Measurements from ENCODE around the gene SRSF7. TPM values are rescaled to one million over a fixed set of nuclear protein-coding genes. Genes with fewer than 3 reads are reported as not detected.

Gene SRSF7
- total and polyA plus RNA-seq, 4 donors: 95.1 to 155 (median 130) TPM

- H3K4me3 ChIP-seq: no peak overlapping the region
- TF ChIP-seq, protein P1, sequence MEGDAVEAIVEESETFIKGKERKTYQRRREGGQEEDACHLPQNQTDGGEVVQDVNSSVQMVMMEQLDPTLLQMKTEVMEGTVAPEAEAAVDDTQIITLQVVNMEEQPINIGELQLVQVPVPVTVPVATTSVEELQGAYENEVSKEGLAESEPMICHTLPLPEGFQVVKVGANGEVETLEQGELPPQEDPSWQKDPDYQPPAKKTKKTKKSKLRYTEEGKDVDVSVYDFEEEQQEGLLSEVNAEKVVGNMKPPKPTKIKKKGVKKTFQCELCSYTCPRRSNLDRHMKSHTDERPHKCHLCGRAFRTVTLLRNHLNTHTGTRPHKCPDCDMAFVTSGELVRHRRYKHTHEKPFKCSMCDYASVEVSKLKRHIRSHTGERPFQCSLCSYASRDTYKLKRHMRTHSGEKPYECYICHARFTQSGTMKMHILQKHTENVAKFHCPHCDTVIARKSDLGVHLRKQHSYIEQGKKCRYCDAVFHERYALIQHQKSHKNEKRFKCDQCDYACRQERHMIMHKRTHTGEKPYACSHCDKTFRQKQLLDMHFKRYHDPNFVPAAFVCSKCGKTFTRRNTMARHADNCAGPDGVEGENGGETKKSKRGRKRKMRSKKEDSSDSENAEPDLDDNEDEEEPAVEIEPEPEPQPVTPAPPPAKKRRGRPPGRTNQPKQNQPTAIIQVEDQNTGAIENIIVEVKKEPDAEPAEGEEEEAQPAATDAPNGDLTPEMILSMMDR (IDR thresholded peaks at IDR 0.05; ENCODE audit: control extremely low read depth, extremely low read depth): no peak
- no peak overlapping the region for H3K27ac ChIP-seq (ENCODE audit: low read depth in 1 of 2, low read length in 1 of 2)
- DNase-seq (no peak), ATAC-seq (ENCODE audit: insufficient read depth, low FRiP score) (no peak)
- H3K9me3 ChIP-seq (ENCODE audit: control insufficient read depth in 4 of 4, insufficient read depth in 3 of 4, low read length in 3 of 4): no peaks in the 10 kb centered on the region
- H3K36me3 ChIP-seq (ENCODE audit: control insufficient read depth in 4 of 4, insufficient read depth in 4 of 4, low read length in 4 of 4): no peaks in the 10 kb centered on the region
- WGBS, 2 donors: 44 to 70% methylated on average over 1 of the region's 1 CpG
- H3K27me3 ChIP-seq (ENCODE audit: control insufficient read depth in 3 of 3, insufficient read depth in 3 of 3, low read length in 2 of 3): no peaks in the 10 kb centered on the region
- no peaks in the 10 kb centered on the region for H3K4me1 ChIP-seq (ENCODE audit: control insufficient read depth in 5 of 5, insufficient read depth in 5 of 5, low read length in 5 of 5)
- no peak overlapping the region for H3K9ac ChIP-seq (ENCODE audit: insufficient read depth in 1 of 2, low read length in 2 of 2)
Observed at GRCh38 chr2:38791744-38792143, 40.6 kb upstream of the SRSF7 start.

DNA sequence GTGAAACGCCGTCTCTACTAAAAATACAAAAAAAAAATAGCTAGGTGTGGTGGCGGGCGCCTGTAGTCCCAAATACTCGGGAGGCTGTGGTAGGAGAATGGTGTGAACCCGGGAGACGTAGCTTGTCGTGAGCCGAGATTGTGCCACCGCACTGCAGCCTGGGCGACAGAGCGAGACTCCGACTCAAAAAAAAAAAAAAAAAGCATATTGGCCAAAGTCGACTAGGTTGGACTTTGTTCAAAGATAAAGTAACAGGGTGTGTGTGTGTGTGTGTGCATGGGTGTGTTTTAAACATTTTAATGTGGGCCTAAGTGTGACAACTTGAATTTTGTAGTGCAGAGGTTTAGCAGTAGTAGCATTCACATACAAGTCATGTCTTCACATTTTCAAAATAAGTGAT lies 38.5 kb upstream of the SRSF7 start:
- no peak for DNase-seq
- 90 to 98% methylated on average over 14 of the region's 14 CpGs for WGBS, 2 donors
- Histone ChIP-seq H3K9ac (ENCODE audit: insufficient read depth in 1 of 2, low read length in 2 of 2) (no peak overlapping the region), H3K27ac (ENCODE audit: low read depth in 1 of 2, low read length in 1 of 2) (no peak overlapping the region), H3K36me3 (ENCODE audit: control insufficient read depth in 4 of 4, insufficient read depth in 4 of 4, low read length in 4 of 4) (no peaks in the 10 kb centered on the region), H3K9me3 (ENCODE audit: control insufficient read depth in 4 of 4, insufficient read depth in 3 of 4, low read length in 3 of 4) (no peaks in the 10 kb centered on the region), H3K4me3 (no peak overlapping the region), H3K4me1 (ENCODE audit: control insufficient read depth in 5 of 5, insufficient read depth in 5 of 5, low read length in 5 of 5) (peaks cover 0 to 4% (median 0%) of the 10 kb centered on the region in 5 donors), H3K27me3 (ENCODE audit: control insufficient read depth in 3 of 3, insufficient read depth in 3 of 3, low read length in 2 of 3) (no peaks in the 10 kb centered on the region)
- TF ChIP-seq, protein P1 (IDR thresholded peaks at IDR 0.05; ENCODE audit: control extremely low read depth, extremely low read depth): no peak
- no peak for ATAC-seq (ENCODE audit: insufficient read depth, low FRiP score)

DNA sequence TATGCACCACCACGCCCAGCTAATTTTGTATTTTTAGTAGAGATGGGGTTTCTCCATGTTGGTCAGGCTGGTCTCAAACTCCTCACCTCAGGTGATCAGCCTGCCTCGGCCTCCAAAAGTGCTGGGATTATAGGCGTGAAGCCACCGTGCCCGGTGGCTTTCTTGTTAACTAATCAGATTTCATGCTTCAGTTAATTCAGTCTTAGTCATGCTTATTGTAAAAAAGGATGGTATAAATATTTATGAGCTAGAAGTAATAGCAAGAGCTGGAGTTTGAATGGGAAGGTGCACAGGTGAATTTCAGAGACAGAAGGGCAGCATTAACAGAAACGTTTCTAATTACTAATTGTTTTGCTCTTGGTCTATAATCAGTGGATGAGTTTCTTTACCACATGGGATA lies 37.1 kb upstream of the SRSF7 start:
- H3K9me3 ChIP-seq (ENCODE audit: control insufficient read depth in 4 of 4, insufficient read depth in 3 of 4, low read length in 3 of 4): no peaks in the 10 kb centered on the region
- no peak for ATAC-seq (ENCODE audit: insufficient read depth, low FRiP score)
- 94 to 95% methylated on average over 6 of the region's 6 CpGs for WGBS, 2 donors
- H3K27ac ChIP-seq (ENCODE audit: low read depth in 1 of 2, low read length in 1 of 2): no peak overlapping the region
- peaks cover 0 to 9% (median 0%) of the 10 kb centered on the region in 5 donors for H3K4me1 ChIP-seq (ENCODE audit: control insufficient read depth in 5 of 5, insufficient read depth in 5 of 5, low read length in 5 of 5)
- H3K27me3 ChIP-seq (ENCODE audit: control insufficient read depth in 3 of 3, insufficient read depth in 3 of 3, low read length in 2 of 3): no peaks in the 10 kb centered on the region
- H3K9ac ChIP-seq (ENCODE audit: insufficient read depth in 1 of 2, low read length in 2 of 2): no peak overlapping the region
- DNase-seq: no peak
- no peak overlapping the region for H3K4me3 ChIP-seq
- H3K36me3 ChIP-seq (ENCODE audit: control insufficient read depth in 4 of 4, insufficient read depth in 4 of 4, low read length in 4 of 4): no peaks in the 10 kb centered on the region
- TF ChIP-seq, protein P1 (IDR thresholded peaks at IDR 0.05; ENCODE audit: control extremely low read depth, extremely low read depth): no peak

DNA sequence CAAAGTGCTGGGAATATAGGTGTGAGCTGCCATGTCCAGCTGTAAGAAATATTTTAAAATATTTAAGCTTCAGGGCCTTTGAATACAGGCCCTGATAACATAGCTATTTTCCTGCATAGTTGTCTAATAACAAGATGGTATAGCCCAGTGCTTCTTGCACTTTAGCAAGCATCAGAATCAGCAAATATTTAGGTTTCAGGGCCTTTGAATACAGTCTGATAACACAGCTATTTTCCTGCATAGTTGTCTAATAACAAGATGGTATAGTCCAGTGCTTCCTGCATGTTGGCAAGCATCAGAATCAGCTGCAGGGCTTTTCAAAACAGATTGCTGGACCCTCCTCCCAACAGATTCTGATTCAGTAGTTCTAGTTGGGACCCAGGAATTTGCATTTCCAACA lies 32.4 kb upstream of the SRSF7 start:
- DNase-seq: no peak
- peaks cover 0 to 16% (median 3%) of the 10 kb centered on the region in 5 donors for H3K4me1 ChIP-seq (ENCODE audit: control insufficient read depth in 5 of 5, insufficient read depth in 5 of 5, low read length in 5 of 5)
- no peak for ATAC-seq (ENCODE audit: insufficient read depth, low FRiP score)
- TF ChIP-seq, protein P1 (IDR thresholded peaks at IDR 0.05; ENCODE audit: control extremely low read depth, extremely low read depth): no peak
- no peak overlapping the region for H3K9ac ChIP-seq (ENCODE audit: insufficient read depth in 1 of 2, low read length in 2 of 2)
- H3K27ac ChIP-seq (ENCODE audit: low read depth in 1 of 2, low read length in 1 of 2): no peak overlapping the region
- H3K9me3 ChIP-seq (ENCODE audit: control insufficient read depth in 4 of 4, insufficient read depth in 3 of 4, low read length in 3 of 4): no peaks in the 10 kb centered on the region
- peaks cover 0 to 9% (median 6%) of the 10 kb centered on the region in 4 donors for H3K36me3 ChIP-seq (ENCODE audit: control insufficient read depth in 4 of 4, insufficient read depth in 4 of 4, low read length in 4 of 4)
- H3K4me3 ChIP-seq: no peak overlapping the region
- H3K27me3 ChIP-seq (ENCODE audit: control insufficient read depth in 3 of 3, insufficient read depth in 3 of 3, low read length in 2 of 3): no peaks in the 10 kb centered on the region
